HG03097 (cell line): ENCODE measurements around the gene PTPMT1.
"Not testable (repeated sequence)": the region's sequence is repeated elsewhere in the genome, so short reads cannot be mapped to it uniquely, and the experiment has no call there.

Experiments used
- ATAC-seq: cut with Tn5 transposase; IDR thresholded peaks from one replicate; pipeline ENCODE4 v1.9.1; 2021; ENCODE audit not compliant: unreplicated experiment, low FRiP score

The PTPMT1 gene

GRCh38 chr11:47545298-47545697 is 20.1 kb upstream of the PTPMT1 start:
- ATAC-seq, result no peak

- not testable (repeated sequence) for ATAC-seq
Observed at GRCh38 chr11:47546274-47546673, 19.1 kb upstream of the PTPMT1 start.

DNA sequence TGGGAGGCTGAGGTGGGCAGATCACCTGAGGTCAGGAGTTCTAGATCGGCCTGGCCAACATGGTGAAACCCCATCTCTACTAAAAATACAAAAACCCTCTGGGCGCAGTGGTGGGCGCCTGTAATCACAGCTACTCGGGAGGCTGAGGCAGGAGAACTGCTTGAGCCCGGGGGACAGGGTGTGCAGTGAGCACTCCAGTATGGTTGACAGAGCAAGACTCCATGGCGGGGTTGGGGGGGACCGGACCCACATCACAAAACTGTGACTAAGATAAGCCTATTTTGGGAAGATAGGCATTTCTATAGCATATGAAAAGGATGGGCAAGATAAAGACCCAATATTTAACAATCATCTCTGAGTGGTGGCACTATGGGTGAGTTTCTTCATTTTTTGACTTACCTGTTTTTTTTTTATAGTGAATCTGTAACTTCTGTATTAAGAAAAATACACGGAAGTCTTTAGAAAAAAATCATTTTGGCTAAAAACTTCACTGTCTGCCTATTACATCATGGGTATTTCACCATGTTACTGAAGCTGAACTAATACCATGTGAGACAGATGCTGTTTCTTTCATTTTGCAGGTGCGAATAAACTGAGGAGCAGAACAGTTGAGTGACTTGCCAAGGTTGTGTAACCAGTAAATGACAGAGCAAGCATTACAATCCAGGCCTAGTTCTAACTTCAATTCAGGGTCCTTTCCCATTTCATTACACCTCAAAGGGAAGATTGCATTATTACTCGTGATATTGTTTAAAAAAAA is 14.9 kb upstream of the PTPMT1 start:
- no peak for ATAC-seq

- ATAC-seq, result no peak
Observed at GRCh38 chr11:47551086-47551485, 14.3 kb upstream of the PTPMT1 start.

DNA sequence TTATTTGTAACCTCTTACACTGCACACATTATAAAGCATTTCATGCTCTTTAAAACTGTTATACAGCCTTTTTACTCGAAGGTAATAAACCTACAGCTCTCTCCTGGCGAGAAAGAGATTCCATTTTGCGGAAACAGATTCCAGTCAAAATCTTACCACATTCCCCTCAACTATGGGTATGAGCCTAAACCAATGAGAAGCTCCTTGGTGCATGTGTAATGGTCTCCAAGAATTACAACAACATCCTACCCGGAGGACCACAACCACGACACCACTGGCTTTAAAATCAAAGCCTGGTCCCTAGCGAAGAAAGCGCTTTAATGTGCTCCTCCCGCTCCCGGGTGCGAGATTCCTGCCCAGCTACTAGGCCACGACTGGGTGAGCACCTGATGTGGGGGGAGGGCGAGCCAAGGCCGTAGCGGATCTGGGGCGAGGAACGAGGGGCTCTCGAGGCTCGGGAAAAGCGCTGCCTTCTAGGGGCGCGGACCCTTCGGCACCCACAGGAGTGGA is 13.3 kb upstream of the PTPMT1 start:
- ATAC-seq, result no peak

DNA sequence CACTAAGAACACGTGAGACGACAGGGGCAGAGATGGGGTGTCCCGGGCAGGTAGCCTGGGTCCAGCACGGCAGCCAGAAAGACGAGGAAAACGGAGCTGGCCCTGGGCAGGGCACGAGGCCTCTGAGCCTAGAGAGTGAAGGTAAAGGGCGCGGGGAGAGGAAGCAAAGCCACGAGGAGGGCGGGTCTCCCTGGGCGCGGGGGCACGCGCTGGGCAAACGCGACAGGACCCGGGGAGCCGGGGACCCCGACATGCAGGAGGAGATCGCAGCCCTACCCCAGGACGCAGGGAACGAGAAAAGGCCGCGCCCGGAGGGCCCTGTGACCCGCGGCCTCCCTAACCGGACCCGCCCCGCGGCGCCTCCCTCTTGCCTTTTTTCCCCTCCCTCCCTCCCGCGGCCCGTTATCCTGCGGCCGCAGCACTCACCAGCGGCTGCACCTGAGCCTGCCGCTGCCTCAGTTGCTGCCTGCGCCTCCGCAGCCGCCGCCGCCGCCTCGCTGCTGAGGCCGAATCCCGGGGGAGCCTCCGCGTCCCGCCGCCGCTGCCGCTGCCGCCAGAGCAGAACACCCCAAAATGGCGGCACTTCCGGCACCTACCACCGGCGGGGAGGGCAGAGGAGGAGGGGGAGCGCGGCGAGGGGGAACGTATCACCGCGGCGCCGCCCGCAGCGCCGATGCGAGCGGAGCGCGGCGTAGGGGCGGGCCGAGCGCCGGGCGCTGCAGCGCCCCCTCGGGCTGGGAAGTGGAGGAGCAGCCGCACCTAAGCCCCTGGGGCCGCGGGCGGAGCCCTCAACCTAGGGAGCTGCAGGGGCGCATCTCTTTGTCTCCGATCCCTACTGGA is 12.6 kb upstream of the PTPMT1 start, which contains the start of gene CELF1:
CELF1 (minus strand) TSS at position 567 of the 840 bp plus-strand sequence. CDS start 53,609 bp downstream, outside the sequence.
- peak; percentile 95 for ATAC-seq

- ATAC-seq, result peak; percentile 24
Observed at GRCh38 chr11:47553406-47553743, 12.0 kb upstream of the PTPMT1 start.

DNA sequence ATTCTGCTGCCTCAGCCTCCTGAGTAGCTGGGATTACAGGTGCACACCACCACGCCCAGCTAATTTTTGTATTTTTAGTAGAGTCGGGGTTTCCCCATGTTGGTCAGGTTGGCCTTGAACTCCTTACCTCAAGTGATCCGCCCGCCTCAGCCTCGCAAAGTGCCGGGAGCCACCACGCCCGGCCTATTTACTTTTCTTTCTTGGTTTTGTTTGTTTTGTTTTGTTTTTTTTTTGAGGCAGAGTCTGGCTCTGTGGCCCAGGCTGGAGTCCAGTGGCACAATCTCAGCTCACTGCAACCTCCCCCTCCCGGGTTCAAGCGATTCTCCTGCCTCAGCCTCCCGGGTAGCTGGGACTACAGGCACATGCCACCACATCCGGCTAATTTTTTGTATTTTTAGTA is 8.4 kb upstream of the PTPMT1 start:
- not testable (repeated sequence) for ATAC-seq

DNA sequence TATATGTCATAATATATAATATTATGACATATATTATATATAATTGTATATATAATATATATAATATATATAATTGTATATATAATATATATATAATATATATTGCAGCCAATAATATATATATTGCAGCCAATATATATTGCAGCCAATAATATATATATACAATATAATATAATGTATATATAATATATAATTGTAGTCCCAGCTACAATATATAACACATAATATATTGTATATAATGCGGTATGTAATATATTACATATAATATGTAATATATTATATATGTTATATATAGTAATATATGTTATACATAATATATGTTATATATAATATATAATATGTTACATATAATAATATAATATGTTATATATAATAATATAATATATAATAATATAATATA is 6.7 kb upstream of the PTPMT1 start:
- ATAC-seq, result no peak

DNA sequence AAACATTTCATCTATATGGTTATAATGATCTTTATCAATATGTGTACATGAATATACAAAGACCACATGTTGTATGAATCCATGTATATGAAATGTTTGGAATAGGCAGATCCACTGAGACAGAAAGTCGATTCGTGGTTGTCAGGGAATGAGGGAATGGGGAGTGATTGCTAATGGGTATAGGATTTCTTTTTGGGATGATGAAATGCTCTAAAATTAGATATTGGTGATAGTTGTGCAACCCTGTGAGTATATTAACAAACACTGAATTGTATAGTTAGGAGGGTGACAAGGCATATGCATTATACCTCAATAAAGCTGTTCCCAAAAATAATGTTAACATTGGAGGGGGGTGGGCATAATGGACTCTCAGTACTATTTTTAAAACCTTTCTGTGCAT is 5.0 kb upstream of the PTPMT1 start:
- no peak for ATAC-seq

DNA sequence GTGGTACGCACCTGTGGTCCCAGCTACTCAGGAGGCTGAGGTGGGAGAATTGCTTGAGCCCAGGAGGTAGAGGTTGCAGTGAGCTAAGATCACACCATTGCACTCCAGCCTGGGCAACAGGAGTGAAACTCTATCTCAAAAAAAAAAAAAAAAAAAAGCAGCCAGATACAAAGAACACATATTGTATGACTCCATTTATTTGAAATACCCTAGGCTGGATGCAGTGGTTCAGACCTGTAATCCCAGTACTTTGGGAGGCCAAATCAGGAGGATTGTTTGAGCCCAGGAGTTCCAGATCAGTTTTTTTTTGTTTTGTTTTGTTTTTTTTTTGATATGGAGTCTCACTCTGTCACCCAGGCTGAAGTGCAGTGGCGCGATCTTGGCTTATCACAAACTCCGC is 3.0 kb upstream of the PTPMT1 start:
- not testable (repeated sequence) for ATAC-seq

DNA sequence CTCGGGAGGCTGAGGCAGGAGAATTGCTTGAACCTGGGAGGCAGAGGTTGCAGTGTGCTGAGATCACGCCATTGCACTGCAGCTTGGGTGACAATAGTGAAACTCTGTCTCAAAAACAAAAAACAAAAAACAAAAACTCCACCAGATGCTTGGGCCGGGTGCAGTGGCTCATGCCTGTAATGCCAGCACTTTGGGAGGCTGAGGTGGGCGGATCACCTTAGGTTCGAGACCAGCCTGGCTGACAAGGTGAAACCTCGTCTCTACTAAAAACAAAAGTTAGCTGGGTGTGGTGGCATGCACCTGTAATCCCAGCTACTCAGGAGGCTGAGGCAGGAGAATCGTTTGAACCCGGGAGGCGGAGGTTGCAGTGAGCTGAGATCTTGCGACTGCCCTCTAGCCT is 1.0 kb upstream of the PTPMT1 start:
- ATAC-seq, result not testable (repeated sequence)

DNA sequence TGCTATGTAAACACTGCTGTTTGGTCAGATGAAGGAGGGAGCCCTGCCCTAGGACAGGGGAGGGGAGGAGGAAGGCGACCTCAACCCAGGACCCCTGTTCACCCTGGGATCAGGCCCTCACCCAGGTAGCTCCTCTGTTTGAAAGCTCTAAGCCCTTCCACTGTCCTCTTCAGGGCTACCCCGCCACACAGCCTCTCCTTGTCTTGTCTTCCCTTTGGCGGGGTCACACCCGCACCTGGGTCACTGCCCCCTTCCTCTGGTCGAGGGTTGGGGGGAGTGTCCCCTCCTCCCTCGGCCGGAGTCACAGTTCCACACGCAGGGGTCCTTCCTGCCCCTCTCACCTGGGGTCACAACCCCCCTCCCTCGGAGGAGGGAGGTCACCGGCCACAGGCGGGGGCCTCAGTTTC is 463 bp upstream of the PTPMT1 start:
- peak; percentile 28 for ATAC-seq

DNA sequence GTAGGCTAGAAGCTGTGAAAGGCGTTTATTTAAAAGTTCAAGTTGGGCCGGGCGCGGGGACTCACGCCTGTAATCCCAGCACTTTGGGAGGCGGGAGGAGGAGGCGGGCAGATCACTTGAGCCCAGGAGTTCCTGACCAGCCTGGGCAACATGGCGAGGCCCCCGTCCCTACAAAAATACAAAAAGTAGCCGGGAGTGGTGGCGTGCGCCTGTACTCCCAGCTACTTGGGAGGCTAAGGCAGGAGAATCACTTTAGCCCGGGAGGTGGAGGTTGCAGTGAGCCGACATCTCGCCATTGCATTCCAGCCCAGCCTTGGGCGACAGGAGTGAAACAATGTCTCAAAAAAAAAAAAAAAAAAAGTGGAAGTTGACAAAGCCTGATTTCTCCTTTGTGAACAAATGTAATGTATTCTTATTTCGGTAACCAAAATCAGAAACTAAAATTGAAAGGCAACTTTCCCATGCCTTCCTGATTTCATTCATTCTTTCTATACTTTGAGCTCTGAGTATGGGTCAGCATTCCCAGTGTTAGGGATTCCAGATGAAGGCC is 825 bp downstream of the PTPMT1 start:
- no peak for ATAC-seq

DNA sequence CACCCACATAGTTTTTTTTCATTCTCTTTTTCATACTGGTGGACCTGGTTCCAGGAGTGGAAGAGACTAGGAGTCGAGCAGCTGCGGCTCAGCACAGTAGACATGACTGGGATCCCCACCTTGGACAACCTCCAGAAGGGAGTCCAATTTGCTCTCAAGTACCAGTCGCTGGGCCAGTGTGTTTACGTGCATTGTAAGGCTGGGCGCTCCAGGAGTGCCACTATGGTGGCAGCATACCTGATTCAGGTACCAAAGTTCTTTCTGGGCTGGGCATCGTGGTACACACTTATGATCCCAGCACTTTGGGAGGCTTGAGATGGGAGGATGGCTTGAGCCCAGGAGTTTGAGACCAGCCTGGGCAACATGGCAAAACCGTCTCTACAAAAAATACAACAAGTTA is 4.2 kb downstream of the PTPMT1 start:
- no peak for ATAC-seq

- ATAC-seq, result no peak
Observed at GRCh38 chr11:47570651-47571356, 5.4 kb downstream of the PTPMT1 start.

DNA sequence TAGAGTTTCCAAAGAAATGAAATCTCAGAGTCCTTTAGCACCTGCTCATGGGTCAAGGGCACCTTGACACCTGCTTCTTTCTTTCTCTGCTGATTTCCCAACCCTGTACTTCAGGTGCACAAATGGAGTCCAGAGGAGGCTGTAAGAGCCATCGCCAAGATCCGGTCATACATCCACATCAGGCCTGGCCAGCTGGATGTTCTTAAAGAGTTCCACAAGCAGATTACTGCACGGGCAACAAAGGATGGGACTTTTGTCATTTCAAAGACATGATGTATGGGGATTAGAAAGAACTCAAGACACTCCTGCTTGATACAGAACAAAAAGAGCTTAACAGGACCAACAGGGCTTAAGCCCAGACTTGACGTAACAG is 5.9 kb downstream of the PTPMT1 start:
- ATAC-seq, result no peak

DNA sequence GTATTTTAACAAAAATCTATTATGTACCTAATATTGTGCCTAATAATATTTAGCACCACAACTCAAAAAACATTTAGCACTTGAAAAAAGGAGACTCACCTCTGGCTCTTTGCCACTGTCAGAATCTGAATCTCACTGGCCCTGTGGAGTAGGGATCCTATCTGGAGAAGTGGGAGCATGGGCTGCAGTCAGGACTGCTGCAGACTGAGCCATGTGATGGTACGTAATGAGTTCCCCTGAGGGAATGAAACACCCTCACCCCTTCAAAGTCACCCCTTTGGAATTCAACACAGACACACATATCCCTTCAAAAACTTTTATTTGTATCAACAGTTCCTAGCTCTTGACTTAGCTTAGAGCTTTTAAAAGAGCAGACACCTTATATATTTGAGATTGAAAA is 6.5 kb downstream of the PTPMT1 start:
- no peak for ATAC-seq

DNA sequence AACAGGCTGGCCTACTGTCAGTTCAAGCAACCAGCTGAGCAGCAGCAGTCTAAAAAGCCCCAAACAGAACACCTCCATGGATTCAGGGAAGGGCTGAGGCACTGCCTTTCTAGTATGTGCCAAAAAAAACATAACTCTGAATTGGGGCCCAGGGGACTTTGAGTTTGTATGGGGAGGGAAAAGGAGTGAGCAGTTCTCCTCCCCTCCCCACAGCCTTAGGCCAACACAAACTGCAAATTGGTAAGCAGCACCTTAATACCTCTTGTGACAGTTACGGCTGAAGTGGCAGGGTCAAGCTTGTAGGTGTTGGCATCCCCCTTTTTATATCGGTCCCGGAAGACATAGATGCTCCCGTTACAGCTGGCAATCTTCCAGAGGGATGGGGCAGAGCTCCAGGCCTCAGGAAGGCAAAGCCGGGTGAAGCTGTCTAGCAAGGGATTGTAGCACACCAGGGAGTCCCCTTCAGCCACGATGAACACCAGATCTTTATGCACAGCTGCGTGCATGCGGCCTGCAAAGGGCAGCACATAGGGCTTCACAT is 7.4 kb downstream of the PTPMT1 start:
- no peak for ATAC-seq

DNA sequence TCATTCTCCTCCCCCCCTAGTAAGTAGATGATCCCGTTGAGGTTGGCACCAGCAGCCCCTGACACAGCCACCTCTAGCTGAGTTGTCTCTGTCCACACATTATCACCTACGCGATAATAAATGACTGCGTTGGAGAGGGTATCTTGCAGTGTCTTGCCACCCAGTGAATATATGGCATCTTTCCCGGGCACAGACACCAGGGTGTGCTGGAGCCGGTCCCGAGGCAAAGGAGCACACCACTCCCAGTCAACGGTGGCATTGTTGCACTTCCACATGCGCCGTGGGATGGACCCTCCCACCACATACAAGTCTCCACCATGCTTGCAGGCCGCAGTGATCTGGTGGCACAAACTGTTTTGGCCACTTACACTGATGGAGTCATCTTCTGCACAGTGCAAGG is 7.9 kb downstream of the PTPMT1 start:
- ATAC-seq, result no peak
